Measurements from ENCODE around the gene LRRC10B.

The LRRC10B gene

GRCh38 chr11:61549662-61550568, 41.4 kb downstream of the LRRC10B start:
- no peaks in the 10 kb centered on the region for H3K4me1 ChIP-seq (ENCODE audit: control insufficient read depth, insufficient read depth, low read length)
- no peaks in the 10 kb centered on the region for H3K36me3 ChIP-seq (ENCODE audit: control insufficient read depth, insufficient read depth, low read length)
- no peak overlapping the region for H3K27ac ChIP-seq (ENCODE audit: low read depth, low read length)
- H3K27me3 ChIP-seq (ENCODE audit: control insufficient read depth, insufficient read depth, low read length), result peaks cover 20% of the 10 kb centered on the region
- no peak overlapping the region for H3K4me3 ChIP-seq (ENCODE audit: low read length)
- H3K9ac ChIP-seq (ENCODE audit: low read length), result no peak overlapping the region

GRCh38 chr11:61550665-61551227, 42.2 kb downstream of the LRRC10B start:
- no peaks in the 10 kb centered on the region for H3K36me3 ChIP-seq (ENCODE audit: control insufficient read depth, insufficient read depth, low read length)
- peaks cover 23% of the 10 kb centered on the region for H3K27me3 ChIP-seq (ENCODE audit: control insufficient read depth, insufficient read depth, low read length)
- no peak overlapping the region for H3K9ac ChIP-seq (ENCODE audit: low read length)
- no peaks in the 10 kb centered on the region for H3K4me1 ChIP-seq (ENCODE audit: control insufficient read depth, insufficient read depth, low read length)
- no peak overlapping the region for H3K27ac ChIP-seq (ENCODE audit: low read depth, low read length)
- H3K4me3 ChIP-seq (ENCODE audit: low read length), result no peak overlapping the region

- no peak overlapping the region for H3K27ac ChIP-seq (ENCODE audit: low read depth, low read length)
These were observed 43.1 kb downstream of the LRRC10B start for GRCh38 chr11:61551634-61552033.

GRCh38 chr11:61552108-61552635, 43.6 kb downstream of the LRRC10B start:
- H3K27me3 ChIP-seq (ENCODE audit: control insufficient read depth, insufficient read depth, low read length), result peaks cover 34% of the 10 kb centered on the region
- no peaks in the 10 kb centered on the region for H3K4me1 ChIP-seq (ENCODE audit: control insufficient read depth, insufficient read depth, low read length)
- H3K36me3 ChIP-seq (ENCODE audit: control insufficient read depth, insufficient read depth, low read length), result no peaks in the 10 kb centered on the region
- H3K27ac ChIP-seq (ENCODE audit: low read depth, low read length), result no peak overlapping the region
- H3K9ac ChIP-seq (ENCODE audit: low read length), result no peak overlapping the region
- H3K4me3 ChIP-seq (ENCODE audit: low read length), result no peak overlapping the region

More at GRCh38 chr11:61551634-61552033, 43.1 kb downstream of the LRRC10B start:
- H3K4me3 ChIP-seq (ENCODE audit: low read length), result no peak overlapping the region
- no peaks in the 10 kb centered on the region for H3K36me3 ChIP-seq (ENCODE audit: control insufficient read depth, insufficient read depth, low read length)
- no peak overlapping the region for H3K9ac ChIP-seq (ENCODE audit: low read length)
- no peaks in the 10 kb centered on the region for H3K4me1 ChIP-seq (ENCODE audit: control insufficient read depth, insufficient read depth, low read length)
- H3K27me3 ChIP-seq (ENCODE audit: control insufficient read depth, insufficient read depth, low read length), result peaks cover 32% of the 10 kb centered on the region

- Histone ChIP-seq H3K27me3 (ENCODE audit: control insufficient read depth, insufficient read depth, low read length) (peaks cover 38% of the 10 kb centered on the region), H3K4me3 (ENCODE audit: low read length) (no peak overlapping the region), H3K36me3 (ENCODE audit: control insufficient read depth, insufficient read depth, low read length) (no peaks in the 10 kb centered on the region), H3K9ac (ENCODE audit: low read length) (no peak overlapping the region), H3K27ac (ENCODE audit: low read depth, low read length) (no peak overlapping the region), H3K4me1 (ENCODE audit: control insufficient read depth, insufficient read depth, low read length) (no peaks in the 10 kb centered on the region)
These were observed 45.0 kb downstream of the LRRC10B start for GRCh38 chr11:61553373-61554171.

GRCh38 chr11:61554172-61554988, 45.8 kb downstream of the LRRC10B start:
- H3K36me3 ChIP-seq (ENCODE audit: control insufficient read depth, insufficient read depth, low read length), result no peaks in the 10 kb centered on the region
- H3K4me3 ChIP-seq (ENCODE audit: low read length), result no peak overlapping the region
- no peak overlapping the region for H3K27ac ChIP-seq (ENCODE audit: low read depth, low read length)
- H3K4me1 ChIP-seq (ENCODE audit: control insufficient read depth, insufficient read depth, low read length), result no peaks in the 10 kb centered on the region
- H3K27me3 ChIP-seq (ENCODE audit: control insufficient read depth, insufficient read depth, low read length), result peaks cover 41% of the 10 kb centered on the region
- H3K9ac ChIP-seq (ENCODE audit: low read length), result no peak overlapping the region

GRCh38 chr11:61555051-61555969, 46.8 kb downstream of the LRRC10B start:
- Histone ChIP-seq H3K27me3 (ENCODE audit: control insufficient read depth, insufficient read depth, low read length) (peaks cover 41% of the 10 kb centered on the region), H3K4me3 (ENCODE audit: low read length) (no peak overlapping the region), H3K27ac (ENCODE audit: low read depth, low read length) (no peak overlapping the region), H3K9ac (ENCODE audit: low read length) (no peak overlapping the region), H3K4me1 (ENCODE audit: control insufficient read depth, insufficient read depth, low read length) (no peaks in the 10 kb centered on the region), H3K36me3 (ENCODE audit: control insufficient read depth, insufficient read depth, low read length) (no peaks in the 10 kb centered on the region)

GRCh38 chr11:61555978-61556377, 47.4 kb downstream of the LRRC10B start:
- H3K27me3 ChIP-seq (ENCODE audit: control insufficient read depth, insufficient read depth, low read length), result peaks cover 45% of the 10 kb centered on the region
- no peaks in the 10 kb centered on the region for H3K4me1 ChIP-seq (ENCODE audit: control insufficient read depth, insufficient read depth, low read length)

GRCh38 chr11:61556621-61557020, 48.1 kb downstream of the LRRC10B start:
- no peak overlapping the region for H3K27ac ChIP-seq (ENCODE audit: low read depth, low read length)
- H3K4me1 ChIP-seq (ENCODE audit: control insufficient read depth, insufficient read depth, low read length), result no peaks in the 10 kb centered on the region
- no peak overlapping the region for H3K9ac ChIP-seq (ENCODE audit: low read length)
- H3K27me3 ChIP-seq (ENCODE audit: control insufficient read depth, insufficient read depth, low read length), result peaks cover 45% of the 10 kb centered on the region
- no peak overlapping the region for H3K4me3 ChIP-seq (ENCODE audit: low read length)
- H3K36me3 ChIP-seq (ENCODE audit: control insufficient read depth, insufficient read depth, low read length), result no peaks in the 10 kb centered on the region

More at GRCh38 chr11:61555978-61556377, 47.4 kb downstream of the LRRC10B start:
- Histone ChIP-seq H3K4me3 (ENCODE audit: low read length) (no peak overlapping the region), H3K27ac (ENCODE audit: low read depth, low read length) (no peak overlapping the region), H3K9ac (ENCODE audit: low read length) (no peak overlapping the region), H3K36me3 (ENCODE audit: control insufficient read depth, insufficient read depth, low read length) (no peaks in the 10 kb centered on the region)
